ENCODE data around the gene PKDREJ. TPM values are rescaled to one million over a fixed set of nuclear protein-coding genes. Genes with fewer than 3 reads are reported as not detected.
"Not testable (repeated sequence)": the region's sequence is repeated elsewhere in the genome, so short reads cannot be mapped to it uniquely, and the experiment has no call there.

Gene PKDREJ, protein sequence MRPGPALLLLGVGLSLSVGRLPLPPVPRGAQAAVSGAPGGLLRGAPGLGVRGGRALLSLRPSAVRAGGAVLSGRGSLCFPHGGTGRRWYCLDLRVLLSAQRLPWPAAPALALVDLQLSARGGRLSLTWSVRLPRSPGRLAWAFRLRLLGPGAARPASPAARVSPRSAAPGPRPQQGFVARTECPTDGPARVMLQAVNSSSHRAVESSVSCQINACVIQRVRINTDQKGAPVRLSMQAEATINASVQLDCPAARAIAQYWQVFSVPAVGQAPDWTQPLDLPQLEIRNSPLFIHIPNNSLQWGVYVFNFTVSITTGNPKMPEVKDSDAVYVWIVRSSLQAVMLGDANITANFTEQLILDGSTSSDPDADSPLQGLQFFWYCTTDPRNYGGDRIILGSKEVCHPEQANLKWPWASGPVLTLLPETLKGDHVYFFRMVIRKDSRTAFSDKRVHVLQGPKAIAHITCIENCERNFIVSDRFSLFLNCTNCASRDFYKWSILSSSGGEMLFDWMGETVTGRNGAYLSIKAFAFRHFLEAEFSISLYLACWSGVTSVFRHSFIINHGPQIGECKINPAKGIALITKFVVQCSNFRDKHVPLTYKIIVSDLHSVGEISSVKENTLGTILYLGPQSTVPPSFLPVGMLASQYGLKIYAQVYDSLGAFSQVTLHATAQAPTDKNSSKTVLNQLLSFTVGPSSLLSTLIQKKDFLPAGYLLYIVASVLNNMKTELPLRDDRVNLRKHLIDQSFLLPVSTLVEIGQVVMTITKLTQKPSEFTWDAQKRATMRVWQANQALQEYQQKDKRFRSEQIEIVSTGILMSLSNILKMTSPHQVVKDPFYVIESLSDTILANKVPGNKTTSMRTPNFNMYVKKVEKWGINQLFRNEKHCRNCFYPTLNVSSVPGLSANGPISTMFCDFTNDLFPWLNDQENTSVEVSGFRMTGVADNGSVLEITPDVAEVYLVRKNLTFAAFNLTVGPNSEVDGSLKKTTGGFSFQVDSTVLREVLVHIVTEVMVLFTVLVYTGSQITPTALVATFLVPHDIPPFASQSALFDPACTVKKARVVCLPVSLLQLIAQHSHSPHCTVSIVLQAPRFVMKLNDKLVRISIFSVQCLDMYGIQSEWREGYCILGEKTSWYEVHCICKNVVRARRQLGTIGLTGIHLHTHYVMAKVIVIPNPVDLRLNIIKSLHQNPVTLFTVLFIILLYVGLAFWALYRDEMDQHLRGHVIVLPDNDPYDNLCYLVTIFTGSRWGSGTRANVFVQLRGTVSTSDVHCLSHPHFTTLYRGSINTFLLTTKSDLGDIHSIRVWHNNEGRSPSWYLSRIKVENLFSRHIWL (N-terminal part only)
- polyA plus RNA-seq (ENCODE audit: insufficient read length): 0.58 TPM

DNA sequence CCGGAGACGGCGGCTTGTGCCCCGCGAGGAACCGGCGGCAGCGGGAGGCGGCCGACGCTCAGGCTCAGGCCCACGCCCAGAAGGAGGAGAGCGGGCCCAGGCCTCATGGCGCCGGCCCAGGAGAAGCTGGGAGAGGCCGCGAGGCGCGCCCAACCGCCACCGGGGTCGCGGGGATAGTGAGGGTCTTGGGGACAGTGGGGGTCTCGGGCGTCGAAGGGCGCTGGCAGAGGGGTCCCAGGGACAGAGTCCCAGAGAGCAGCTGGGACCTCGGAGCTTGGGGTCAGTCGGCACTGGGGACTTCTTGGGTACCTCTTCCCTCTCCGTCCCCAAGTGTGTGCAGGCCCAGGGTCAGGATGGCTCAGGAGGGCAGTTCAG lies at the start of gene PKDREJ:
Gene PKDREJ, minus strand, starts transcription at position 128 of the 375 bp plus-strand sequence. Its CDS starts 21 bp downstream, at position 107.
- no peak for DNase-seq

DNA sequence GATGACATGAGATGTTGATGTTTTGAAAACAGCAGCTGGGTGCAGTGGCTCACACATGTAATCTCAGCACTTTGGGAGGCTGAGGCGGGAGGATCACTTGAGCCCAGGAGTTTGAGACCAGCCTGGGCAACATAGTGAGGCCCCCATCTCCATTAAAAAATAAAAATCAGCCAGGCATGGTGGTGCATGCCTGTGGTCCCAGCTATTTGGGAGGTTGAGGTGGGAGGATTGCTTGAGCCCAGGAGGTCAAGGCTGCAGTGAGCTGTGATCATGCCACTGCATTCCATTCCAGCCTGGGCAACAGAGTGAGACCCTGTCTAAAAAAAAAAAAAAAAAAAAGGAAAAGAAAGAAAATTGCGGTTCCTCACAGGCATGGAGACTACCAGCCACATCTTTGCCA lies 49.7 kb upstream of the PKDREJ start:
- DNase-seq: not testable (repeated sequence)

DNA sequence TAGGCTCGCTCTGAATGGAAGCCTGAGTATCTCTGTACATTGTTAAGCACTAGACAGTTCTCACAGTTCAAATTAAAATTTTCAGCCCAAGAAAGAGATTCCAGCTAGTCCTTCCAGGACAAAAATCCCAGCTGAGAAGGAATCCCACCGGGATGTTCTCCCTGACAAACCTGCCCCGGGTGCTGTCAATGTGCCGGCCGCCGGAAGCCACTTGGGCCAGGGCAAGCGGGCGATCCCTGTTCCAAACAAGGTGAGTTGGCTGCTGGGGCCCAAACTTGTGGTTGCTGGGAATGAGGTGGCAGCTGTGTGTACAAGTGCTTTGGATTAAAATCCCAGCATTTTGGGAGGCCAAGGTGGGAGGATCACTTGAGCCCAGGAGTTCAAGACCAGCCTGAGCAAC lies 48.9 kb upstream of the PKDREJ start:
- no peak for DNase-seq

GRCh38 chr22:46309526-46310085 lies 46.5 kb upstream of the PKDREJ start:
- no peak for DNase-seq

DNA sequence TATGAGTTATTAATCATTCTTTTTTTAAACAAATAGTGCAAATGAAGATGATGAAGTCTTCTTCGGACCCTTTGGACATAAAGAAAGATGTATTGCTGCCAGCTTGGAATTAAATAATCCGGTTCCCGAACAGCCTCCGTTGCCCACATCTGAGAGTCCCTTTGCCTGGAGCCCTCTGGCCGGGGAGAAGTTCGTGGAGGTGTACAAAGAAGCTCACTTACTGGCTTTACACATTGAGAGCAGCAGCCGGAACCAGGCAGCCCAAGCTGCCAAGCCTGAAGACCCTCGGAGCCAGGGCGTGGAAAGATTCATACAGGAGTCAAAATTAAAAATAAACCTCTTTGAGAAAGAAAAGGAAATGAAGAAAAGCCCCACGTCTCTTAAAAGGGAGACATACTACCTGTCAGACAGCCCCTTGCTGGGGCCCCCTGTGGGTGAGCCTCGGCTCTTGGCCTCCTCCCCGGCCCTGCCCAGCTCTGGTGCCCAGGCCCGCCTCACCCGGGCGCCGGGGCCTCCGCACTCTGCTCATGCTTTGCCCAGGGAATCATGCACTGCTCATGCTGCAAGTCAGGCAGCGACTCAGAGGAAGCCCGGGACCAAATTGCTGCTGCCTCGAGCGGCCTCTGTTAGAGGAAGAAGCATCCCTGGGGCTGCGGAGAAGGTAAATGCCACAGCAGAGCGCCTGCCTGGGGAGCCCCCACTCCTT lies 45.3 kb upstream of the PKDREJ start:
- DNase-seq: no peak

GRCh38 chr22:46303347-46303965 lies 40.3 kb upstream of the PKDREJ start:
- DNase-seq: no peak

GRCh38 chr22:46300491-46300890 lies 37.3 kb upstream of the PKDREJ start:
- DNase-seq: no peak

GRCh38 chr22:46299101-46299500 lies 36.0 kb upstream of the PKDREJ start:
- no peak for DNase-seq

GRCh38 chr22:46297151-46297812 lies 34.1 kb upstream of the PKDREJ start:
- peak; percentile 43 for DNase-seq

DNA sequence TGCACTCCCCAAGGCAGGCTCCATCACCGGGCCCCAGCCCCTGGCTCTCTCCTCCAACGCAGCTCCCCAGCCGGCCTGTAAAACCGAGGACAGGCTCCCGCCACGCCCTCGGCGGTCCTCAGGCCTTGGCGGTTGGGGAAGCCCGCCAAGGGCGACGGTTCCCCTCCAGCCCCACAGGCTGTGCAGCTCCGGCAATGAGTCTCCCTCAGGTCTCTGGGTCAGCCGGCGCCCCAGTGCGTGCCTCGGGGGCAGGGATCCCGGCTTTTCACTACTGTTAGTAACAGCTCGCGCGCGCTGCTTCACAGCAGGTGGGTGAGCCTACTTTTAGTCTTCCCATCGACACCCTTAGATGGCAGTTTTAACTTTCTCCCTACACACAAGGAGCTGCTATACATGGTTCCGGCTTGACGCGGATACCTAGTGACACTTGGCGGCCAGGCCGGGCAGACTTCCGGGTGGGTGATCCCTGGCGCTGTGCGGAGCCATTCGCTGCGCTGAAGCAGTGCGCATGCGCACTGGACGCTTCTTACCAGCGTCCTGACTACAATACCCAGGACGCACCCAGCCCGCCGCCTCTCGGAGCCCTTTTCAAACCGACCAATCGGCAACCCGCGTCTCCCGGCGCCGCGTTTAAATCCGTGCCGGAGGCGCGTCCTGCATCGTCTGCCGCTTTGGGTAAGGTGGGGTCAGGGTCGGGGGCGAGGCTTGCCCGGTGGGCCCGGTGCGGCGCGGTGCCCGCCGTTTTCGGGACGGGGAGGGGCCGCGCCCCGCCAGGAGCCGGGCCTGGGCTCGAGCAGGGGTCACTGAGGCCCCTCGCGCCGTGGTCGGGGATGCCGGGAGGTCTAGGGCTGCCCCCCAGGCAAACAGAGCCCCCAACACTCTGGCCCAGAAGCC lies 33.4 kb upstream of the PKDREJ start, which contains the start of gene GTSE1:
Gene GTSE1, plus strand, starts transcription at position 614 of the 894 bp plus-strand sequence. CDS start 531 bp downstream, outside the sequence.
- peak; percentile 99 for DNase-seq

DNA sequence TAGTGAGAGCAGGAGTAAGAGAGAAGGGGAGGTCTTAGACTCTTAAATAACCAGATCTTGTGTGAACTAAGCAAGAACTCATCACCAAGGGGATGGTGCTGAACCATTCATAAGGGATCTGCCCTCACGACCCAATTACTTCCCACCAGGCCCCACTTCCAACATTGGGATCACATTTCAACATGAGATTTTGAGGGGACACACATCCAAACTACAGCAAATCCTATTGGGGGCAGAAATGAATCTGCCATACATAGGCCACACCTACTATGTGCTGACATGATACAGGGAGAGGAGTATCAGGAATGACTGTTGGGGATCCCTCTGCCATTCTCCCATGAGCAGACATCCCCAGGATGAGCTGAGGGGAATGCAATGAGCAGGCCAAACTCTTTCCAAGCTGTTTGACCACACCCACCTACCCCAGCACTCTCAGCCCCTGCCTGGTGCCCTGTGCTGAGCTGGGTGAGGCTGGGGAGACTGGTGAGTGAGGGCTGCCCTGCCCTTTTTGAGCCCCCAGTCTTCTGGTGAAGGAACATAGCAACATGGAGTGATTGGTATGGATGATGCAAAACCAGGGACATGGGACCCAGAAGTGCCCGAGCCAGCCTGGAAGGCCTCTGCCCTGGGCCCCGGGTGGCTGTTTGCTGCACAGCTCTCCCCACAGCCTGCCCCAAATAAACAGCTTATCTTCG lies 32.3 kb upstream of the PKDREJ start:
- DNase-seq: no peak

DNA sequence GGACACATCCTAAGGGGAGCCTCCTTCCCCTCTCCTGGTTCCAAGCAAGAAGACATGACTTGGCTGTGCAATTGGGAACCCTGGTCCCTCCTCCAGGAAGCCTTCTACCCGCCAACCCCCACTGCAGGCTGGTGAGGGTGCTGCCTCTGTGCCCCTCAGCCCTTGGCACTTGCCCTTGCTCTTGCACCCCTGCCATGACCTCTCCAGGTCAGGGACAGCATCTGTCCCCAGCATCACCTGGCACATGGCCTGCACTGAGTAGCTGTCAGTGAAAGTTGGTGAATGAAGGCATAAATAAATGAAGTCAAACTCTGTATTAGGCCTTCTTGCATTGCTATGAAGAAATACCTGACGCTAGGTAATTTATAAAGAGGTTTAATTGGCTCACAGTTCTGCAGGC lies 31.6 kb upstream of the PKDREJ start:
- no peak for DNase-seq

- DNase-seq: peak; percentile 80
Measured at GRCh38 chr22:46293577-46294260, 30.6 kb upstream of the PKDREJ start.

DNA sequence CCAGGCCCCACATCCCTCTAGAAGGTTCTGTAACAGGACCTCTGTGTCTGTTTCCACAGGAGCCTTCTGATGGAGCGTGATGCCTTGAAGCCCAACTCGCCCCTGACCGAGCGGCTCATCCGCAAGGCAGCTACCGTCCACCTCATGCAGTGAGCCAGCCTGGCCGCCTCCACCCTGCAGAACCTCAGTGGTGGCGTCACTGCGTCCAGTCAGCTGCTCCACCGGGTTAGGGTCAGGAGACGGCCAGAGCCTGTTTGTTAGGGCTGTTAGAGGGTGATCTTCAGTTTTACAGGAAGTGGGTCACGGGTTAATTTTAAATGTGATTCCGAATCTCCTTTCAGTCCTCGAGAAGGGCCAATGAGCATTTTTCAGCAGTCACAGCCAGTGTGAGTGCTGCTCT lies 29.6 kb upstream of the PKDREJ start:
- no peak for DNase-seq

DNA sequence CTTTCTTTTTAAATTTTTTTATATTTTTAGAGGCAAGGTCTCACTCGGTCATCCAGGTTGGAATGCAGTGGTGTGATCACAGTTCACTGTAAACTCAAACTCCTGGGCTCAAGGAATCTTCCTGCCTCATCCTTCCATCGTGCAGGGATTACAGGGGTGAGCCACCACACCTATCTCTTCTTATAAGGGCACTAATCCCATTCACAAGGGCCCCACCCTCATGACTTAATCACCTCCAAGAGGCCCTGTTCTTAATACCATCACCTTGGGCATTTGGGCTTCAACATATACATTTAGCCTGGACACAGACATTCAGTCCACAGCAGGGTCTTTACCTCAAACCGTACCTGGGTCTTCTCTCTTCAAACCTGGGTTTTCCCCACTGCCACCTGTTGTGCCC lies 29.0 kb upstream of the PKDREJ start:
- no peak for DNase-seq

DNA sequence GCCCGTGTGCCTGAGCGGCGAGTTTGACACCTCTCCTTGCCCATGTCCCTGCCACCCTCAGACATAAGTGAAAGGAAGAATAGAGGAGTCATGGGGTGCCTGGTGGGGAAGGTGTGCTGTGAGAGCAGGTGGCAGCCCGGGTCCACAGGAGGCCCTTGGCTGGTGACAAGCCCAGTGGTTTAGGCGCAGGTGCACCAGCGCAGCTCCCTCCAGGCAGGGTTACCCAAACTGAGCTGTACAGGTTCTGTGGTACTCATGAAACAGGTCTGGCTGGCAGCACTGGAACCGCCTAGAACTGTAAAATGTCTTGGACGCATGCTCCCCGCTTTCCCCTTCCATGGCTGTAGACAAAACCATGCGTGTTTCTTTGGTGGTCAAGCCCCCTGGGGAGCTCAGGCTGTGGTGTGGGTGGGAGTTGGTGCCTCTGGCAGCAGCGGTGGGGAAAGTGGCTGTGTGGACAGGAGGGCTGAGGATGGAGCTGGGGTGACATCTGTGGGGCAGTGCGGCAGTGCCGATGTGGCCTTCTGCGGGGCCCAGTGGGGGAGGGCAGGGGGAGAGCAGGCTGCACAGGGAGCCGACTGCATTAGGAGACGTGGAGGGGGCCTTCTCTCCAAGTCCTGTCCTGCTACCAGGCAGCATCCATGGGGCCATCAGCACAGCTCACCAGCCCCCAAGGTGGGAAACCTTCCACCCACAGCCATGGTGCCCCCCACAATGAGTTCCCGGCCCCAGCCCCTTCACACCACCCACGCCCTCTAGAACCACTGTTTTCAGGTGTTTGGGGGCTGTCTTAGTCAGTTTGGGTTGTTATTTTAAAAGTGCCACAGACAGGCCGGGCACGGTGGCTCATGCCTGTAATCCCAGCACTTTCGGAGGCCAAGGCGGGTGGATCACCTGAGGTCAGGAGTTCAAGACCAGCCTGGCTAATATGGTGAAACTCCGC lies 28.0 kb upstream of the PKDREJ start:
- DNase-seq: no peak

Data from hindlimb muscle (tissue), 1 donor.